Measurements from ENCODE around the gene GCNA. TPM values are rescaled to one million over a fixed set of nuclear protein-coding genes. Genes with fewer than 3 reads are reported as not detected.

The GCNA gene
- total and polyA plus RNA-seq, 7 donors: 0.98 to 9.1 (median 3.7) TPM

GRCh38 chrX:71626576-71626975, 48.3 kb downstream of the GCNA start:
- no peak for ATAC-seq
- no peak overlapping the region for H3K4me3 ChIP-seq
- 67 to 84% (median 73%) methylated on average over 6 of the region's 6 CpGs for WGBS, 3 donors
- TF ChIP-seq CTCF (IDR thresholded peaks at IDR 0.05): no peak
- H3K27ac ChIP-seq: no peak overlapping the region
- H3K4me1 ChIP-seq: peaks cover 15% of the 10 kb centered on the region
- no peaks in the 10 kb centered on the region for H3K9me3 ChIP-seq
- no peaks in the 10 kb centered on the region for H3K27me3 ChIP-seq (ENCODE audit: insufficient read depth in 3 of 3, low read length in 2 of 3)
- no peaks in the 10 kb centered on the region for H3K36me3 ChIP-seq (ENCODE audit: insufficient read depth in 1 of 2, low read depth in 1 of 2)
- DNase-seq: no peak
- intact Hi-C loops (cut with DNase I): no loop called here

- no peaks in the 10 kb centered on the region for H3K36me3 ChIP-seq (ENCODE audit: insufficient read depth in 1 of 2, low read depth in 1 of 2)
- ATAC-seq (no peak), DNase-seq (no peak)
- H3K4me1 ChIP-seq: peaks cover 8% of the 10 kb centered on the region
- H3K27me3 ChIP-seq (ENCODE audit: insufficient read depth in 3 of 3, low read length in 2 of 3): no peaks in the 10 kb centered on the region
- H3K27ac ChIP-seq: no peak overlapping the region
- TF ChIP-seq CTCF (IDR thresholded peaks at IDR 0.05): no peak
- WGBS, 3 donors: 74 to 88% (median 83%) methylated on average over 14 of the region's 14 CpGs
- intact Hi-C loops (cut with DNase I): no loop called here
- H3K9me3 ChIP-seq: no peaks in the 10 kb centered on the region
- H3K4me3 ChIP-seq: no peak overlapping the region
These were observed 49.6 kb downstream of the GCNA start for GRCh38 chrX:71627588-71628404.

GRCh38 chrX:71629467-71629866, 51.2 kb downstream of the GCNA start:
- WGBS, 3 donors: 62 to 91% (median 72%) methylated on average over 2 of the region's 2 CpGs
- H3K4me3 ChIP-seq: no peak overlapping the region
- H3K27me3 ChIP-seq (ENCODE audit: insufficient read depth in 3 of 3, low read length in 2 of 3): no peaks in the 10 kb centered on the region
- intact Hi-C loops (cut with DNase I): no loop called here
- no peaks in the 10 kb centered on the region for H3K36me3 ChIP-seq (ENCODE audit: insufficient read depth in 1 of 2, low read depth in 1 of 2)
- no peak for TF ChIP-seq CTCF (IDR thresholded peaks at IDR 0.05)
- H3K9me3 ChIP-seq: no peaks in the 10 kb centered on the region
- DNase-seq: no peak
- ATAC-seq: no peak
- no peak overlapping the region for H3K27ac ChIP-seq
- H3K4me1 ChIP-seq: peaks cover 4% of the 10 kb centered on the region

- H3K27me3 ChIP-seq (ENCODE audit: insufficient read depth in 3 of 3, low read length in 2 of 3): no peaks in the 10 kb centered on the region
- peak overlapping the region; percentile 65 for H3K27ac ChIP-seq
- WGBS, 3 donors: 63 to 85% (median 63%) methylated on average over 10 of the region's 10 CpGs
- TF ChIP-seq CTCF (IDR thresholded peaks at IDR 0.05): no peak
- H3K4me3 ChIP-seq: no peak overlapping the region
- ATAC-seq (no peak), DNase-seq (no peak)
- intact Hi-C loops (cut with DNase I): no loop called here
- H3K36me3 ChIP-seq (ENCODE audit: insufficient read depth in 1 of 2, low read depth in 1 of 2): no peaks in the 10 kb centered on the region
- peaks cover 9% of the 10 kb centered on the region for H3K4me1 ChIP-seq
- no peaks in the 10 kb centered on the region for H3K9me3 ChIP-seq
These were observed 54.9 kb downstream of the GCNA start for GRCh38 chrX:71632923-71633657.
